Breast epithelium (tissue), 4 donors: ENCODE data around the gene ARID1A. TPM values are rescaled to one million over a fixed set of nuclear protein-coding genes. Genes with fewer than 3 reads are reported as not detected.
A peak's percentile ranks its signal among the peaks of the same experiment; 100 is the strongest.
"Not testable (repeated sequence)": the region's sequence is repeated elsewhere in the genome, so short reads cannot be mapped to it uniquely, and the experiment has no call there.

ENCODE experiments used
- DNase-seq, 2 donors: peaks; one replicate each; pipeline ENCODE4 v3.0.0-alpha.2; 2019; ENCODE audit warnings: low spot score in 2 of 2
- H3K27ac ChIP-seq, 2 donors: fragments of 200-600 bp; sonication (generic) in 1 of 2; one replicate each; pipeline ENCODE4 v1.5.1; 2016 to 2019; ENCODE audit warnings: mild to moderate bottlenecking in 1 of 2
- H3K27me3 ChIP-seq, 2 donors: fragments of 200-600 bp; sonication (generic) in 1 of 2; one replicate each; pipeline versions ENCODE4 v1.5.1 to v1.6.0; 2017 to 2019; ENCODE audit warnings: control low read depth in 1 of 2, mild to moderate bottlenecking in 1 of 2
- H3K36me3 ChIP-seq: fragments of 200-600 bp; one replicate; pipeline ENCODE4 v1.5.1; 2019
- H3K4me1 ChIP-seq, 2 donors: fragments of 200-600 bp; sonication (generic); one replicate each; pipeline ENCODE4 v1.5.1; 2016 to 2019; ENCODE audit warnings: control low read depth in 1 of 2
- H3K4me3 ChIP-seq, 3 donors: fragments of 200-600 bp; sonication (generic); 1 replicate in 2 of 3; 2 replicates in 1 of 3; pipeline ENCODE4 v1.5.1; 2016 to 2019; ENCODE audit warnings: mild to moderate bottlenecking in 3 of 3, moderate library complexity in 2 of 3
- H3K9me3 ChIP-seq, 2 donors: fragments of 200-600 bp; sonication (generic) in 1 of 2; one replicate each; pipeline ENCODE4 v1.5.1; 2016 to 2019; ENCODE audit warnings: control low read depth in 1 of 2
- POLR2A ChIP-seq: fragments of 450-650 bp; IDR thresholded peaks from one replicate; pipeline ENCODE4 v1.6.1; 2016; ENCODE audit warnings: antibody characterized with exemption, mild to moderate bottlenecking, moderate library complexity
- POLR2AphosphoS5 ChIP-seq, 3 donors: sonication (generic); formaldehyde crosslinking; IDR thresholded peaks; one replicate each; pipeline ENCODE4 v1.6.1; 2017; ENCODE audit warnings: antibody characterized with exemption in 3 of 3
- intact Hi-C: fragments of 100-400 bp; cut with DNase I; formaldehyde crosslinking; loops from one replicate; pipeline ENCODE4 v1.15.1; 2023; ENCODE audit warnings: low total_unique reads
- total RNA-seq, 3 donors: library from RNA; depleted of rRNA; stranded (reverse); fragments of >200 nt; gene quantifications; one replicate each; pipeline ENCODE4 v1.1.0, GENCODE V29; 2016
- TF ChIP-seq, protein P1 (sequence below), 3 donors: fragments of 450-650 bp; IDR thresholded peaks; one replicate each; pipeline ENCODE4 v1.5.1; 2016 to 2017; ENCODE audit warnings: antibody characterized with exemption in 3 of 3, mild to moderate bottlenecking in 3 of 3, moderate library complexity in 3 of 3

ARID1A gene
- total RNA-seq, 3 donors from 2014 or later = 32.8 to 41.9 (median 35.4) TPM

DNA sequence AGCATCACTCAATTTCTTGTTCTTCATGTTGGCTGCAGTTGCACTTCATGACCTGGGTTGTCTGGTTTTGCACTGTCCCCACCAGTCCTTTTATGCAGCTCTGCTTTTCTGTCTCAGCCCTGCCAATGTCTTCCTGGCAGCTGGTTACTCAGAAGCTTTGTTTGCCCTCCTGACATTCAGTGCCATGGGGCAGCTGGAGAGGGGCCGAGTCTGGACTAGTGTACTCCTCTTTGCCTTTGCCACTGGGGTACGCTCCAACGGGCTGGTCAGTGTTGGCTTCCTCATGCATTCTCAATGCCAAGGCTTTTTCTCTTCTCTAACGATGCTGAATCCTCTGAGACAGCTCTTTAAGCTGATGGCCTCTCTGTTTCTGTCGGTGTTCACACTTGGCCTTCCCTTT is 98.6 kb downstream of the ARID1A start:
- TF ChIP-seq POLR2A (no peak), POLR2AphosphoS5 (IDR thresholded peaks at IDR 0.05) (no peak)
- TF ChIP-seq, protein P1, sequence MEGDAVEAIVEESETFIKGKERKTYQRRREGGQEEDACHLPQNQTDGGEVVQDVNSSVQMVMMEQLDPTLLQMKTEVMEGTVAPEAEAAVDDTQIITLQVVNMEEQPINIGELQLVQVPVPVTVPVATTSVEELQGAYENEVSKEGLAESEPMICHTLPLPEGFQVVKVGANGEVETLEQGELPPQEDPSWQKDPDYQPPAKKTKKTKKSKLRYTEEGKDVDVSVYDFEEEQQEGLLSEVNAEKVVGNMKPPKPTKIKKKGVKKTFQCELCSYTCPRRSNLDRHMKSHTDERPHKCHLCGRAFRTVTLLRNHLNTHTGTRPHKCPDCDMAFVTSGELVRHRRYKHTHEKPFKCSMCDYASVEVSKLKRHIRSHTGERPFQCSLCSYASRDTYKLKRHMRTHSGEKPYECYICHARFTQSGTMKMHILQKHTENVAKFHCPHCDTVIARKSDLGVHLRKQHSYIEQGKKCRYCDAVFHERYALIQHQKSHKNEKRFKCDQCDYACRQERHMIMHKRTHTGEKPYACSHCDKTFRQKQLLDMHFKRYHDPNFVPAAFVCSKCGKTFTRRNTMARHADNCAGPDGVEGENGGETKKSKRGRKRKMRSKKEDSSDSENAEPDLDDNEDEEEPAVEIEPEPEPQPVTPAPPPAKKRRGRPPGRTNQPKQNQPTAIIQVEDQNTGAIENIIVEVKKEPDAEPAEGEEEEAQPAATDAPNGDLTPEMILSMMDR (IDR thresholded peaks at IDR 0.05) = no peak
- Histone ChIP-seq H3K27me3 (no peaks in the 10 kb centered on the region), H3K36me3 (no peaks in the 10 kb centered on the region), H3K4me1 (no peaks in the 10 kb centered on the region), H3K27ac (no peak overlapping the region), H3K9me3 (no peaks in the 10 kb centered on the region), H3K4me3 (no peak overlapping the region)
- intact Hi-C loops = loop anchor here (10.0 kb wide), 1 partner anchor 90 kb away; no protein-coding TSS in a partner anchor
- no peak for DNase-seq

DNA sequence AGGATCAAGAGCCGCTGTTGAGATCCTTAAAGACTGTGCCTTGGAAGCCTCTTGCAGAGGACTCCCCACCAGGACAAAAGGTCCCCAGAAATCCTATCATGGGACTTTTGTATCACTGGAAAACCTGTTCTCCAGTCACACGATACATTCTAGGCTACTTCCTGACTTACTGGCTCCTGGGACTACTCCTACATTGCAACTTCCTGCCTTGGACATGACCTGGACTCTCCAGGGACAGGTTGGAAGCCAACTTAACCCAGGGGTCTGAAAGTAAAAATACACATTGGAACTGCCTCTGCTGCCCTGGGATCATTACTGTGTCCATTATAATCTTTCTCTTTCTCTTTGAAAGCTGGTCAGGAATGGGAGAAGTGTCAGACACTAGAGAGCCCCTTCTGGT is 101.8 kb downstream of the ARID1A start:
- Histone ChIP-seq H3K36me3 (no peaks in the 10 kb centered on the region), H3K4me1 (no peaks in the 10 kb centered on the region), H3K4me3 (no peak overlapping the region), H3K27me3 (no peaks in the 10 kb centered on the region), H3K9me3 (no peaks in the 10 kb centered on the region), H3K27ac (peak overlapping the region in 1 of 2 donors; percentile 3)
- intact Hi-C loops = loop anchor here (10.0 kb wide), 1 partner anchor 87 kb away; no protein-coding TSS in a partner anchor
- TF ChIP-seq POLR2AphosphoS5 (IDR thresholded peaks at IDR 0.05) (no peak), POLR2A (no peak)
- TF ChIP-seq, protein P1 (IDR thresholded peaks at IDR 0.05) = no peak
- DNase-seq = no peak

- peak in 1 of 3 donors; percentile 24 for TF ChIP-seq POLR2AphosphoS5 (IDR thresholded peaks at IDR 0.05)
- no peak for TF ChIP-seq POLR2A
- TF ChIP-seq, protein P1 (IDR thresholded peaks at IDR 0.05) = no peak
- no peaks in the 10 kb centered on the region for H3K27me3 ChIP-seq
- H3K27ac ChIP-seq = peak overlapping the region; percentile 60 to 90
- H3K36me3 ChIP-seq = no peaks in the 10 kb centered on the region
- peak overlapping the region in 1 of 3 donors; percentile 20 for H3K4me3 ChIP-seq
- no peaks in the 10 kb centered on the region for H3K9me3 ChIP-seq
- H3K4me1 ChIP-seq = no peaks in the 10 kb centered on the region
- peak; percentile 38 to 71 for DNase-seq
- intact Hi-C loops = loop anchor here (10.0 kb wide), 1 partner anchor 85 kb away; no protein-coding TSS in a partner anchor
These were observed 103.8 kb downstream of the ARID1A start for GRCh38 chr1:26799479-26800142.

GRCh38 chr1:26803932-26804331 is 108.1 kb downstream of the ARID1A start:
- H3K4me3 ChIP-seq, H3K36me3 ChIP-seq, H3K4me1 ChIP-seq, H3K27ac ChIP-seq, H3K9me3 ChIP-seq, DNase-seq, H3K27me3 ChIP-seq, intact Hi-C loops: not testable (repeated sequence)

GRCh38 chr1:26810105-26810504 is 114.3 kb downstream of the ARID1A start:
- H3K36me3 ChIP-seq, H3K27me3 ChIP-seq, H3K9me3 ChIP-seq, H3K27ac ChIP-seq, H3K4me1 ChIP-seq, intact Hi-C loops, H3K4me3 ChIP-seq: not testable (repeated sequence)
- TF ChIP-seq, protein P1 (IDR thresholded peaks at IDR 0.05) = peak; percentile 31 to 77 (median 76)
- DNase-seq = peak in 1 of 2 donors; percentile 65
